ENCODE results near the gene HSD17B4.
"Not testable (repeated sequence)": the region's sequence is repeated elsewhere in the genome, so short reads cannot be mapped to it uniquely, and the experiment has no call there.

The HSD17B4 gene

GRCh38 chr5:119435436-119436132 lies 16.7 kb upstream of the HSD17B4 start:
- Histone ChIP-seq H3K27me3 (peaks cover 0 to 5% of the 10 kb centered on the region in 2 donors), H3K4me3 (no peak overlapping the region), H3K36me3 (no peaks in the 10 kb centered on the region), H3K27ac (no peak overlapping the region), H3K9me3 (peaks cover 0 to 9% (median 0%) of the 10 kb centered on the region in 3 donors), H3K4me1 (no peaks in the 10 kb centered on the region)
- peak; percentile 65 to 72 for DNase-seq
- intact Hi-C loops (cut with DNase I; ENCODE audit: low total_unique reads): no loop called here
- TF ChIP-seq CTCF (IDR thresholded peaks at IDR 0.05): peak in 1 of 2 experiments; percentile 32

- DNase-seq; H3K27me3 ChIP-seq; intact Hi-C loops (cut with DNase I; ENCODE audit: low total_unique reads); H3K9me3 ChIP-seq; H3K4me3 ChIP-seq; H3K36me3 ChIP-seq; H3K27ac ChIP-seq; H3K4me1 ChIP-seq: not testable (repeated sequence)
Measured at GRCh38 chr5:119437785-119438586, 14.3 kb upstream of the HSD17B4 start.

- H3K4me3 ChIP-seq; H3K36me3 ChIP-seq; intact Hi-C loops (cut with DNase I; ENCODE audit: low total_unique reads); H3K9me3 ChIP-seq; H3K27me3 ChIP-seq; H3K4me1 ChIP-seq; H3K27ac ChIP-seq; DNase-seq: not testable (repeated sequence)
Measured at GRCh38 chr5:119438587-119438917, 13.7 kb upstream of the HSD17B4 start.

- Histone ChIP-seq H3K4me1 (no peaks in the 10 kb centered on the region), H3K27ac (no peak overlapping the region), H3K9me3 (no peaks in the 10 kb centered on the region), H3K27me3 (peaks cover 0 to 5% of the 10 kb centered on the region in 2 donors), H3K36me3 (no peaks in the 10 kb centered on the region), H3K4me3 (no peak overlapping the region)
- no peak for TF ChIP-seq CTCF (IDR thresholded peaks at IDR 0.05)
- intact Hi-C loops (cut with DNase I; ENCODE audit: low total_unique reads): no loop called here
- DNase-seq: no peak
Measured at GRCh38 chr5:119439140-119439631, 13.1 kb upstream of the HSD17B4 start.

- H3K4me1 ChIP-seq; H3K36me3 ChIP-seq; H3K9me3 ChIP-seq; H3K27ac ChIP-seq; H3K27me3 ChIP-seq; DNase-seq; H3K4me3 ChIP-seq; intact Hi-C loops (cut with DNase I; ENCODE audit: low total_unique reads): not testable (repeated sequence)
Measured at GRCh38 chr5:119439632-119440031, 12.7 kb upstream of the HSD17B4 start.

- H3K4me3 ChIP-seq; DNase-seq; H3K27ac ChIP-seq; H3K36me3 ChIP-seq; H3K27me3 ChIP-seq; H3K9me3 ChIP-seq; intact Hi-C loops (cut with DNase I; ENCODE audit: low total_unique reads); H3K4me1 ChIP-seq: not testable (repeated sequence)
Measured at GRCh38 chr5:119444643-119445042, 7.7 kb upstream of the HSD17B4 start.

GRCh38 chr5:119445544-119445943 lies 6.8 kb upstream of the HSD17B4 start:
- H3K9me3 ChIP-seq: peaks cover 0 to 5% (median 0%) of the 10 kb centered on the region in 3 donors
- no peak overlapping the region for H3K4me3 ChIP-seq
- H3K36me3 ChIP-seq: no peaks in the 10 kb centered on the region
- no peak for TF ChIP-seq CTCF (IDR thresholded peaks at IDR 0.05)
- intact Hi-C loops (cut with DNase I; ENCODE audit: low total_unique reads): no loop called here
- no peaks in the 10 kb centered on the region for H3K4me1 ChIP-seq
- no peak for DNase-seq
- no peaks in the 10 kb centered on the region for H3K27me3 ChIP-seq
- H3K27ac ChIP-seq: no peak overlapping the region
